ENCODE results near the gene MLN. TPM values are rescaled to one million over a fixed set of nuclear protein-coding genes. Genes with fewer than 3 reads are reported as not detected.

Gene MLN
- total RNA-seq, 2 donors from 2014 or later: not detected

Other genes with a start within 250 kb of the MLN start
- gene BAK1, start 223.7 kb downstream of the MLN start, total RNA-seq: 10 to 100 TPM; 54.9 to 55.4 TPM
- 10 to 100 TPM; 49.9 to 52.5 TPM for gene ITPR3, start 182.7 kb downstream of the MLN start, total RNA-seq
- gene UQCC2, start 92.3 kb downstream of the MLN start, total RNA-seq: 10 to 100 TPM; 50.6 to 59.9 TPM
- not detected for gene IP6K3, start 57.1 kb downstream of the MLN start, total RNA-seq
- 10 to 100 TPM; 76.4 to 93.8 TPM for gene LEMD2, start 14.9 kb downstream of the MLN start, total RNA-seq